ENCODE measurements around the gene PRR30. TPM values are rescaled to one million over a fixed set of nuclear protein-coding genes. Genes with fewer than 3 reads are reported as not detected.
"Not testable (repeated sequence)": the region's sequence is repeated elsewhere in the genome, so short reads cannot be mapped to it uniquely, and the experiment has no call there.

The PRR30 gene
- total and polyA plus RNA-seq, 10 of the 15 experiments (the other 5 are each of a cell fraction or from before 2014, with no cell fraction given), result not detected

- H3K9ac ChIP-seq (ENCODE audit: control insufficient read depth, insufficient read depth, low read length); ATAC-seq; H3K27me3 ChIP-seq (replicated peaks in 1 of 2; ENCODE audit: control insufficient read depth in 2 of 2, insufficient read depth in 2 of 2, low read length in 1 of 2); H3K4me2 ChIP-seq (ENCODE audit: control insufficient read depth, insufficient read depth); H4K20me1 ChIP-seq (ENCODE audit: control insufficient read depth, insufficient read depth); H2AFZ ChIP-seq (ENCODE audit: control insufficient read depth, low read depth, low read length); H3K4me1 ChIP-seq (ENCODE audit: control insufficient read depth, insufficient read depth, low read length); in situ Hi-C loops (cut with MboI); BruUV-seq (replicated peaks); H3K36me3 ChIP-seq (ENCODE audit: control insufficient read depth in 2 of 2, insufficient read depth in 2 of 2, low read length in 1 of 2); H3K79me2 ChIP-seq (ENCODE audit: control insufficient read depth, insufficient read depth, low read length); DNase-seq (ENCODE audit: low read depth, low spot score); FAIRE-seq; H3K27ac ChIP-seq (ENCODE audit: control insufficient read depth, insufficient read depth); H3K9me3 ChIP-seq (replicated peaks; ENCODE audit: control insufficient read depth, insufficient read depth, low read length); RAD21 ChIA-PET (ENCODE audit: unreplicated experiment); H3K4me3 ChIP-seq: not testable (repeated sequence)
- 41% methylated on average over 4 of the region's 4 CpGs for WGBS (ENCODE audit: insufficient coverage, insufficient replicate concordance, low lambda C conversion rate, missing lambda C conversion rate)
- ChIA-PET SMC1A (ENCODE audit: uncharacterized antibody, unreplicated experiment) (interaction anchor here (1.3 to 1.5 kb wide), 2 partner anchors 9 to 80 kb away, joined by 3 read pairs; no protein-coding TSS in a partner anchor), POLR2A (interaction anchor here (0.6 kb wide), 1 partner anchor 19 kb away, joined by 4 read pairs; no protein-coding TSS in a partner anchor), CTCF (interaction anchor here (0.8 to 1.1 kb wide), 3 partner anchors 10 to 127 kb away, joined by 3 to 4 read pairs (median 3); no protein-coding TSS in a partner anchor)
- intact Hi-C loops (cut with micrococcal nuclease; ENCODE audit: unreplicated experiment), result loop anchor here (10.0 kb wide), 1 partner anchor 109 kb away; the partner anchor contains the start of gene TRIM54
Measured at GRCh38 chr2:27175781-27176180, 36.6 kb upstream of the PRR30 start.

GRCh38 chr2:27175330-27175729, 36.1 kb upstream of the PRR30 start:
- ChIA-PET CTCF (interaction anchor here (0.7 to 1.1 kb wide), 4 partner anchors 11 to 127 kb away, joined by 3 to 8 read pairs (median 4); no protein-coding TSS in a partner anchor), RAD21 (ENCODE audit: unreplicated experiment) (no interaction called here), POLR2A (no interaction called here), SMC1A (ENCODE audit: uncharacterized antibody, unreplicated experiment) (interaction anchor here (1.0 to 1.5 kb wide), 3 partner anchors 9 to 80 kb away, joined by 3 to 4 read pairs (median 3); no protein-coding TSS in a partner anchor)
- H3K9ac ChIP-seq (ENCODE audit: control insufficient read depth, insufficient read depth, low read length), result no peak overlapping the region
- no peak overlapping the region for H3K4me3 ChIP-seq
- no peak overlapping the region for H3K27ac ChIP-seq (ENCODE audit: control insufficient read depth, insufficient read depth)
- no peak for DNase-seq (ENCODE audit: low read depth, low spot score)
- peaks cover 8% of the 10 kb centered on the region for H3K4me1 ChIP-seq (ENCODE audit: control insufficient read depth, insufficient read depth, low read length)
- TF ChIP-seq KDM1A (IDR thresholded peaks at IDR 0.05; ENCODE audit: borderline replicate concordance), result no peak
- no peak for ATAC-seq
- H4K20me1 ChIP-seq (ENCODE audit: control insufficient read depth, insufficient read depth), result no peaks in the 10 kb centered on the region
- no peak overlapping the region for H2AFZ ChIP-seq (ENCODE audit: control insufficient read depth, low read depth, low read length)
- no peak for FAIRE-seq
- H3K36me3 ChIP-seq (ENCODE audit: control insufficient read depth in 2 of 2, insufficient read depth in 2 of 2, low read length in 1 of 2), result no peaks in the 10 kb centered on the region
- 41% methylated on average over 8 of the region's 8 CpGs for whole genome bisulfite sequencing (ENCODE audit: insufficient coverage, insufficient replicate concordance, low lambda C conversion rate, missing lambda C conversion rate)
- intact Hi-C loops (cut with micrococcal nuclease; ENCODE audit: unreplicated experiment), result loop anchor here (10.0 kb wide), 1 partner anchor 109 kb away; the partner anchor contains the start of gene TRIM54
- H3K27me3 ChIP-seq (replicated peaks in 1 of 2; ENCODE audit: control insufficient read depth in 2 of 2, insufficient read depth in 2 of 2, low read length in 1 of 2), result no peaks in the 10 kb centered on the region; a peak in 1 of 4 replicates
- BruUV-seq (replicated peaks), result no TSS peak
- no peak overlapping the region for H3K4me2 ChIP-seq (ENCODE audit: control insufficient read depth, insufficient read depth)
- no peaks in the 10 kb centered on the region for H3K79me2 ChIP-seq (ENCODE audit: control insufficient read depth, insufficient read depth, low read length)
- H3K9me3 ChIP-seq (replicated peaks; ENCODE audit: control insufficient read depth, insufficient read depth, low read length), result no peaks in the 10 kb centered on the region
- in situ Hi-C loops (cut with MboI), result no loop called here

All from GM12878 (cell line).